C1 segment of cervical spinal cord (tissue), 14 donors: ENCODE results near the gene PPP1R11.
A peak's percentile ranks its signal among the peaks of the same experiment; 100 is the strongest.
"Not testable (repeated sequence)": the region's sequence is repeated elsewhere in the genome, so short reads cannot be mapped to it uniquely, and the experiment has no call there.

ENCODE experiments used
- DNase-seq, 14 donors: peaks; one replicate each; lab custom pipeline; 2025; lab: John Stamatoyannopoulos, UW

PPP1R11 gene

GRCh38 chr6:30066577-30067459 lies at the start of gene PPP1R11:
Gene PPP1R11, plus strand, starts transcription at chr6:30067198. Its CDS starts 213 bp downstream, at chr6:30067411.
- DNase-seq: peak; percentile 91 to 100 (median 98)

- DNase-seq: no peak
Observed at GRCh38 chr6:30019819-30020218, 47.2 kb upstream of the PPP1R11 start.

DNA sequence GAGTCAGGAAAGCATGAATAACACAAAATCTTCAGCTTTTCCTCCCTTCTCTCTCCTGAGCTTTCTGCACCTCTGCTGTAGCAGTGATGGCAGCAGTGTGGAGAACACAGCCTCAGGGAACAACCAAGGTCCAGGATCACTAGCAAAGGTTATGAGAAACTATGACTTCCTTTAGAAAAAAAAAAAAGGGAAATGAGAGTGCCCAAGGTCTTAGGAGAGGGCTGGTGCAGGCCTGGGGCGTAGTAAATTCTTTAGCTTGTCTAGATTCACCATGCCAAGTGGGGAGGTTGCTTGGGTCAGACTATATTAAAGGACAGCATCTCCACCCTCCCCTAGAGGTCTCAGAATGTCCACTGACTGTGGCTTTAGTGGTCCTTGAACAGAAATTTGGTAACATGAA lies 46.4 kb upstream of the PPP1R11 start:
- no peak for DNase-seq

DNA sequence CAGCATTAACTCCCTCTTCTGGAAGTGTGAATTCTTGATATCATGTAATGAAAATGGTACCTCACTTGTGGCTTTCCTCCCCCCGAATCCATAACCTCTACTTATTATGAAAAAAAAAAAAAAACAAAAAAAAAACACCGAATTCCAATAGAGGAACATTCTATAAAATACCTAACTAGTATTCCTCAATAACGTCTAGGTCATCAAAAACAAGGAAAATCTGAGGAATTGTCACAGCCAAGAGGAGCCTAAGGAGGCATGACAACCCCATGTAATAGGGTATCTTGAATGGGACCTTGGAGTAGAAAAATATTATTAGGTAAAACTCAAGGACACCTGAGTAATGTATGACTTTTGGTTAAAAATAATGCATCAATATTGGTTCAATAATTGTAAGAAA lies 44.8 kb upstream of the PPP1R11 start:
- DNase-seq: no peak

DNA sequence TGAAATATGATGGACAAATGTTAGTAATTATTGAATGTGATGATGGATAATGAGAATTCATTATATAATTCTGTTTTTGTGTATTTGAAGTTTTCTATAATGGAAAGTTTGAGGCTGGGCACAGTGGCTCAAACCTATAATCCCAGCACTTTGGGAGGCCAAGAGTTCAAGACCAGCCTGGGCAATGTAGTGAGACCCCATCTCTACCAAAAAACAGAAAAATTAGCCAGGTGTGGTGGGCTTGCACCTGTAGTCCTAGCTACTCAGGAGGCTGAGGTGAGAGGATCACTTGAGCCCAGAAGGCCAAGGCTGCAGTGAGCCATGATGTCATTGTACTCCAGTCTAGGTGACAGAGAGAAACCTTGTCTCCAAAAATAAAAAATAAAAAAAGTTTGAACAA lies 44.3 kb upstream of the PPP1R11 start:
- not testable (repeated sequence) for DNase-seq

GRCh38 chr6:30025186-30025585 lies 41.8 kb upstream of the PPP1R11 start:
- no peak for DNase-seq

GRCh38 chr6:30029588-30029987 lies 37.4 kb upstream of the PPP1R11 start:
- DNase-seq: no peak

GRCh38 chr6:30031381-30031780 lies 35.6 kb upstream of the PPP1R11 start:
- no peak for DNase-seq

DNA sequence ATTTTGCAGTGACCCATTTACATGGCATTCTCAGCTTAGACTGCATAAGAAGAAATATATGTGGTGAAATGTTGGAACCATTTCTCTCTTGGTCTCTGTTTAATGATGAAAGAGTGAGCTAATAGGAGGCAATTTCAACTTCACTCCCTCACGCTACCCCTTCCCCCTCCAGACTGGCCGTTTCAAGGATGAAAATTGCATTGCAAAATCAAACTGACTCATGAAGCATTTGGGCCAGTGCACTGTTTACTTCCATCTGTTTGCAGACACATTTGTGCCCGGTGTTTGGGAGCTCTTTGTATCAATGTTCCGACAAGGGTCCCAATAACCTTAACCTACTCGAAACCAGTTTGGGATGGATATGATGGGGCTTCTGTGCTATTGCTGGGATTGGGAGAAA lies 33.6 kb upstream of the PPP1R11 start:
- DNase-seq: not testable (repeated sequence)

GRCh38 chr6:30035784-30036183 lies 31.2 kb upstream of the PPP1R11 start:
- DNase-seq: no peak

DNA sequence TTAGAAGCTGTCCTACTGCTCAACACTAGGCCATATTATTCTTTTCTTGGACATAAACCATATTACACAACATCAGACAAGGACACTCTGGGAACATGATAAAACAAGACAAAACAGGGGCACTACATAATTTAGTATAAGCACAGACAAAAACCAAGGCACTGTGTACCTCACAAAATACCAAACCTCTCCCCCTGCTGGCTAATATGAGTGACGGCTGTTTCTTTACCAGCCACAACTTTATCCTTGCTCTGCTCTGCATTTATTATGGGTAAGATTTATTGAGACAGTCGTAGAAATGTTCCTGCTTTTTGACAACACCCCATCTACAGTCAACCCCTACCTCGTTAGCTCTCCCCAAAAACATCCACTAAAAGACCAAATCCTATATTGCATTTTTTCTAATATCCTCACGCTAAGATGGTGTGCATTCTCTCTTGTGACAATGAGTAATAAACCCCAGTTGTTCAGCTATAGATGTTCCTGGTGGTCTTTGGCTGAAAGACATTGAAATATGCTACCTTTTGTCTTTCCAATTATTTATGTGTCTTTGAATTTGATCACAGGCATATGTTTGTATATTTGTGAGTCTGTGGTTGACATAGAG lies 29.7 kb upstream of the PPP1R11 start:
- no peak for DNase-seq

DNA sequence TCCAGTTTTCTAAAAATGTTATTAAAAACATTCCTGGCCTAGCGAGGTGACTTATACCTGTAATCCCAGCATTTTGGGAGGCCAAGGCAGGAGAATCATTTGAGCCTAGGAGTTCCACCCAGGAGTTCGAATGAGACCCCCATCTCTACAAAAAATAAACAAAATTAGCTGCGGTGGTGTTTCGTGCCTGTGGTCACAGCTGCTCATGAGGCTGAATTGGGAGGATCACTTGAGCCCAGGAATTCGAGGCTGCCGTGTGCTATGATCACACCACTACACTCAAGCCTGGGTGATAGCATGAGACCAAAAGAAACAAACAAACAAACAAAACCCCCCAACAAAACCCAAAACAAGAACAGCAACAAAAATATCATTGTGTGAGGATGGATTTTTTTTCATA lies 25.8 kb upstream of the PPP1R11 start:
- no peak for DNase-seq

DNA sequence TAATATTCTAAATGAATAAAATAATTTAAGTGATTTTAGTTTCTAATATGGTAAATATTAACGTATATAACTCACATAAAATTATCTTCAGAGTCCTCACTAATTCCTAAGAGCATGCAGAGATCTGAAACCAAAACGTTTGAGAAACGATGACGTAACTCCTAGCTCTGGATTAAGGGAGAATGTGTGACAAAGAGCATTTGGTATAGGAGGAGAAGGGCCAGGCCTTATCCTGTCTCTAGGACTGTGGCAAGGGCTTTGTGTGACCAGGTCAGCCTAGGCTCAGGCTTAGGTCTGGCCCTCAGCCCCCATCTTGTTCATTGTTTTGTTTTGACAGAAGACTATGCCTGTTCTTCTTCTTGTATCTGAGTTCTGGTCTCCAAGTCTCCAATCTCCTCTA lies 25.2 kb upstream of the PPP1R11 start:
- no peak for DNase-seq

- DNase-seq: no peak
Observed at GRCh38 chr6:30042476-30042875, 24.5 kb upstream of the PPP1R11 start.

DNA sequence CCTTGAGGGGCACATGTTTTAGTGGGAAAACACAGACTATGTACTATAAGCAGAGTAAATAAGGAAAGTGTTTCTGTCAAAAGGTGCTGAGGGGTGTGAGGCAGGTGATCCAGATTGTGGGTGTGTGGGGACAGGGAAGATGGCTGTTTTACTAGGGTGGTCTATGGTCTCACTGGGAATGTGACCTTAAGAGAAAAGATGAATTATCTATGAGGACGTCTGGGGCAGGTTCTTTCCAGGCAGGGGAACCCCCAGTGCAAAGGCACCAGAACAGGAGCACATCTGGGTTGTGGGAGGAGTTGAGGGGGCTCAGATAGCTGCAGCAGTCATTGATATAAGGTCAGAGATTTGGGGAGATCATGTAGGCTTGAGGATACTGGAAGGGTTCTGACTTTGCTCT lies 24.1 kb upstream of the PPP1R11 start:
- DNase-seq: no peak

- DNase-seq: no peak
Observed at GRCh38 chr6:30043744-30044143, 23.3 kb upstream of the PPP1R11 start.

GRCh38 chr6:30044630-30045029 lies 22.4 kb upstream of the PPP1R11 start:
- DNase-seq: no peak

DNA sequence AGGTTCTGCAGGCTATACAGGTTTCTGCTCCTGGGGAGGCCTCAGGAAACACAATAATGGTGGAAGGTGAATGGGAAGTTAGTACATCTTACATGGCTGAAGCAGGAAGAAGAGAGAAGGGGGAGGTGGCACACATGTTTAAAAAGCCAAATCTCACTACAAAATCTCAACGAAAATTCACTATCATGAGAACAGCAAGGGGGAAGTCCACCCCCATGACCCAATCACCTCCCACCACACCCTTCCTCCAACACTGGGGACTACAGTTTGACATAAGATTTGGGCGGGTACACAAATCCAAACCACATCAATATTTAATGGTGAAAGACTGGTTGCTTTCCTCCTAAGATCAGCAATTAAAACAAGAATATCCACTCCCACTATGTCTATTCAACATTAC lies 19.8 kb upstream of the PPP1R11 start:
- DNase-seq: no peak

GRCh38 chr6:30053682-30054081 lies 13.3 kb upstream of the PPP1R11 start:
- no peak for DNase-seq

GRCh38 chr6:30055513-30055912 lies 11.5 kb upstream of the PPP1R11 start:
- no peak for DNase-seq

DNA sequence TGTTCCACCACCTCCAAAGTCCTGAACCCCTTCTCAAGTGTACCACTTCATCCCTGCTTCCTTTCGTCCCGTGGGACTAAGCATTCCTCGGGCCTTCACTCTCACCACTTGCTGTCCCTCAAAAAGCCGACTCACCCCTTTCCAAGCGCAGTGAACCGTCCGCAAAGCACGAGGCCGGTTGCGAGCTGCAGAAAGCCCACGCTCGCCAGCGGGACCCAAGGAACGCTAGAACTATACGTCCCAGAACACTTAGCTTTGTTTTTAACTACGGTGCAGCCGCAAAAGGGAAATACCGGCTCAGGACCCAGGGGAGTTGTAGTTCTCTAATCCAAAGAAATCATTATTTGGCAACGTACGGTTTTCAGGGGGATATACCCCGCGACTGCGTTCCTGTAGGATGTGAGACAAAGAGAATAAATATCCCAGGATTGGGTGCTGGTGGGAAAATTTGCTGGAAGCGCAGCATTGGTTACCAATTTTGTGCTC lies 6.3 kb upstream of the PPP1R11 start:
- DNase-seq: peak in 5 of 14 donors; percentile 45 to 68 (median 59)

DNA sequence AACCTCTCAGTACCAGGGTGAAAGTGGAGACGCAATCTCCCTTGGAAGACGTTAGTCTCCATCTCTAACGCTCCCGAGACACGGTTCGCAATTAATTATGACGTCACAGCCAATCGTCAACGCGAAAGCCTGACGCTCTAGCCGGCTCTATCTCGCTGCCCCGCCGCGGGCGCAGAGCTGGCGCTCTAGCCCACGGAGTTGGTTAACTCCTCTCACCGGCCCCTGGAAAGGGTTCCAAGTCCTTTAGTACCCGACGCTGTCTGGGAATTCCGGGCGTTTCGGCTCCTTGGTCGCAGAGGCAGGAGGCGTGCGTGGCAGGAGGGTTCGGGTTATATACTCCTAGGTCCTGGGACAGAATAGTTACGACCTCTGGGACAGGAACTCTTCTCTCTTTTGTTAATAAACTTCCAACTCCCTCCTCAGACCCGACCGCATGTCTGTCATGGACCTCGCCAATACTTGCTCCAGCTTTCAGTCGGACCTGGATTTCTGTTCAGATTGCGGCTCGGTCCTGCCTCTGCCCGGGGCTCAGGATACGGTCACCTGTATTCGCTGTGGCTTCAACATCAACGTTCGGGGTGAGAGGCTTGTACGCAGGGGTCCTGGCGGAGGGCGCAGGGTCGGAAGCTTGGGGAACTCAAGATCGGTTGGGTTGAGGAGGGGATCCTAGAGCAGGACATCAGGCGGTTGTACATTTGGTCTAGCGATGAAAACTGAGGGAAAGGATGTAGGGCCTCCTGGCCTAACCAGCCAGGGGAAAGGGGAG lies 5.7 kb upstream of the PPP1R11 start, which contains the start of gene POLR1H:
Gene POLR1H, plus strand, starts transcription at position 174 of the 766 bp plus-strand sequence. Its CDS starts 260 bp downstream, at position 434.
- DNase-seq: peak; percentile 37 to 95 (median 85)
